ENCODE measurements around the gene PIGL.
A peak's percentile ranks its signal among the peaks of the same experiment; 100 is the strongest.
"Not testable (repeated sequence)": the region's sequence is repeated elsewhere in the genome, so short reads cannot be mapped to it uniquely, and the experiment has no call there.

Gene PIGL

GRCh38 chr17:16273499-16273898 lies 56.5 kb downstream of the PIGL start:
- DNase-seq: no peak

DNA sequence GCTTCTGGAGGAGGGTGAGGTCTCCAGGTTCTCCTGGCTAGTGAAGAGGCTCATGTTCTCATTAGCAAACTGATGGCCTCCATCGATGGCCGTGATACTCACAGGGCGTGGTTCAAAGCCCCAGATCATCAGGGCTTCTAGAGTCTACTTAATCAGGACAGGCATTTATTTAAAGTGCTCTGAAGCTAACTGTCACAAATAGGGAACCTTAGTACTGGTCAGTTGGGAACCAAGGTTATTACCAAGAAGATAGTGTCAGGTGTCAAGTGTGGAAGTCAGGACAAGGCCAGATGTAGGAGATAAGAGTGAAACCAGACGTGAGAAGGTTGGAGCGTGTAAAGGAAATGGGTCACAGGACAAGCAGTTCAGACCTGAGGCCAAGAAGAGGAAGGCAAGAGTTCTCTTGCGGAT lies 56.9 kb downstream of the PIGL start:
- no peak for DNase-seq

DNA sequence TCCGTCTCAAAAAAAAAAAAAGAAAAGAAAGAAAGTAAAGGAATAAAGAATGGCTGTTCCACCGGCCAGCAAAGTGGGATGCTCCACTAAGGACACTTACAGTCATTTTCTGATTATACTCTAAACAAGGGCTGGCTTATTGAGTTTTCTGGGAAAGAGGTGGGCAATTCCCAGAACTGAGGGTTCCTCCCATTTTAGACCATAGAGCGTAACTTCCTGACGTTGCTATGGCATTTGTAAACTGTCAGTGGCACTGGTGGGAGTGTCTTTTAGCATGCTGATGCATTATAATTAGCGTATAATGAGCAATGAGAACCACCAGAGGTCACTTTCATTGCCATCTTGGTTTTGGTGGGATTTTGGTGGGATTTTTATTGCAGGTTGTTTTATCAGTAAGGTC lies 58.0 kb downstream of the PIGL start:
- DNase-seq: no peak

DNA sequence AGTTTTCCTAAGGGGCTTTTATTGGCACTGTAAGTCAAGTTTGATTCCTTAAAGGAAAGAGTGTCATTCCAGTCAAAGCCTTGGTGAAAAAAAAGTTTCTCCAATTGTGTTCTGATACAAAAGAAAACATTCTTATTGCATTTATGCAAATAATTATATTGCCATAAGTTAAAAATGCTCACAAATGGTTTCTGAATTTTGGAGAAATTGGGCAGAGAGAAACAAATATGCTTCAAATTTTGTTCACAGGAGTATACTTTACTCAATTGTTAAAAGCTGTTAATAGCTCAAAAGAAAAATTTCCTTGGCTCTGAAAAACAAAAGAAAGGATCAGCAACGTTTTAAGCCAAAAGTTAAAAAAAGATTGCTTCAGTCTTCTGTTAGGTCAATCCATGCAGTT lies 60.2 kb downstream of the PIGL start:
- no peak for DNase-seq

DNA sequence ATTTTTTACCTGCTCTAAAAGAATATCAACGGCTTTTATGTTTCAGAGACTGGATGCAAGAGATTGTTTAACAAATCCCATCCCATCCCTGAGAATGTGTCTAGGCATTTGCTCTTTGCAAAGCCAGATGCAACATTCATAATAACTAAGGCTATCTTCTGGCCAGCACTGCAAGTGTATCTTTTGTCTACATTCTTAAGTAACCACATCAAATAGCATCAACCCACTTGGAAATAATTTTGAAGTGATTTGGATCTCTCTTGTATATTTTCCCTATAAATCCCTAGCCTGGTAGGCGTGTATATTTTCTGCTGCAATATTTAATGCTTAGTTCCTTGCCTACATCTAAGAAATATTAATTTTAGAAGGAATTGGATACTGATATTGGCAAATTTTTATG lies 64.3 kb downstream of the PIGL start:
- DNase-seq: no peak

GRCh38 chr17:16282522-16282921 lies 65.5 kb downstream of the PIGL start:
- no peak for DNase-seq

GRCh38 chr17:16283705-16284104 lies 66.7 kb downstream of the PIGL start:
- no peak for DNase-seq

DNA sequence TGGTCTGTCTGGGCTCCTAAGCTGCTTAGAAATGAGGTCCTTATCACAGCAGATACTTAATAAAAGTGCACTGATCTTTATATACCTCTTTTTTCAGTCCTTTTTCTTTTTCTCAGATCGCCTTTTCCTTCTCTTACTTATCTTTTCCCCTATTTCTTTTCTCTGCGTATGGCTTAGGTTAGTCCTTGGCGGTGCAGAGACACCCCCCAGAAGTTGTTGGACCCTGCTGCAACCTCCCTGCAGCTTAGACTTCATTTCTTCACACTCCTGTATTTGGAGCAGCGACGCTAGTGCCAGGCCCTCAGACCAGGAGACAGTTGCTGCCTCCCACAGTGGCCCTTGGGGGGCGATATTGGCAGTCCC lies 68.6 kb downstream of the PIGL start:
- no peak for DNase-seq

DNA sequence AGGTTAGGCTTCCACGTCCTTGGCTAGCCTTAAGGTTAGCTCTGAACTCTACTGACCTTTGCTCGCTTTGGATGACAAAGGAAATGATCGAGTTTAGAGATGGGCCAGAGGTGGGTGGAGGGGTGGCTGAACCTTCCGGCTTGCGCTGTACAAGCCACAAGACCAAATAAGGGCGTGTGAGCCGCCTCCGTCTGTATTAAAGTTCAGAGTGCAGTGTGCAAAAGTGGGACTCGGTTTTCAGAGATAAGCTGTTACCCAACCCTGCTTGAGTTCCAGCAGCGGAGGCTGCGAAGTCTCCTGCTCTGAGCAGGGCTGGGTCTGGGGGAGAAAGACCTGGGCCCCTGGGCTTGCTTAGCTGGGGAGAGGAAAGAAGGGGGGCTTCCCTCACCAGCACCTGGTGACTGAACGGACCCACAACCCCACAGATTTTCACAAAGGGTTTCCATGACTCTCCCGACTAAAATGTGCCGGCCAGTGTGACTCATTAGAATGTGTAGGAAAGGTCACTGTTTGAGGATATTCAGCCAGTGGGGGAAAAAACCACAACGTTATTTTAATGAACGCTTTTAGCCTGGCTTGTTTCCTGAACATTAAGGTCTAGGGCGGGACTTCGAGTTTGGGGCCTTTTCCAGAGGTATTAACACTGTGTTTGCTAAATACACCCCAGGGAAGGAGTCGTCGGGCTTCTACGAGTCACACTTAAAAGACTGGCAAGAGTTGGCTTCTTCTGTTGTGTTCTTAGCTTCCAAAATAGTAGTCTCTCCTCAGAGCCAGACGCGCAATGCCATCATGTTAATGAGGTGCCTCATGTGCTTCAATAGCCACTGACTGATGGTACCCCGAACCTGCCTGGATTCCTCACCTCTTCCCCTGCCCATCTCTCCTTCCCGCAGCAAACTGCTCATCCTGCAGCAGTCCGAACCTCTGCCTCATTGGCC lies 69.3 kb downstream of the PIGL start:
- DNase-seq: peak in 2 of 56 donors; percentile 3 to 5

DNA sequence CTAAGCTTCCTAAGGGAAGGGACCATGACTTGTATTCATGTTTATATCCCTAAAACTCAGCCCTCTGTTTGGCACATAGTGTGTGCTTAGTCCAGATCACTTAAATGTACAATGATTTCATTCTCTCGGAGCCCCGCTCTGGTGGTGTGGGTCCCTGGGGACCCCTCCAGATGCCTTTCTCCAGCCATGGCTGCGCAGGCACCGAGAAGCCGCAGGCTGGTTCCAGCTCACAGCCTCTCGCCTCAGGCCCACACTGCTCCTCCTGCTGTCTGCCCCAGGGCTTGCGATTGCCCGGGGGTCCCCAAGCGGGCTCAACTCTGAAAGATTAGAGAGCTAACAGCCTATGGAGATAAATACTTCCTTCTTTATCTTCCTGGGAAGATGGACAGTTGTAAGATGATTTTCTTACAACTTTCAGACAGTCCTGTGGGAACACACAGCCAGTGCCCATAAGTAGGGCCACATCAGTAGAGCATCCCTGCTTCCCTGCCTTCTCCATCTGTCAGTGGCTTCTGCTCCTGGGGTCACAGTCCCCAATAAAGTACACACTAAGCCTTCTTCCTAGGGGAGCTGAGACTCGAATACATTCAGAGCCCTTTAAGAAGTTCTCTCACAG lies 70.0 kb downstream of the PIGL start:
- no peak for DNase-seq

GRCh38 chr17:16287563-16288027 lies 70.6 kb downstream of the PIGL start:
- peak in 2 of 56 donors; percentile 1 to 2 for DNase-seq

DNA sequence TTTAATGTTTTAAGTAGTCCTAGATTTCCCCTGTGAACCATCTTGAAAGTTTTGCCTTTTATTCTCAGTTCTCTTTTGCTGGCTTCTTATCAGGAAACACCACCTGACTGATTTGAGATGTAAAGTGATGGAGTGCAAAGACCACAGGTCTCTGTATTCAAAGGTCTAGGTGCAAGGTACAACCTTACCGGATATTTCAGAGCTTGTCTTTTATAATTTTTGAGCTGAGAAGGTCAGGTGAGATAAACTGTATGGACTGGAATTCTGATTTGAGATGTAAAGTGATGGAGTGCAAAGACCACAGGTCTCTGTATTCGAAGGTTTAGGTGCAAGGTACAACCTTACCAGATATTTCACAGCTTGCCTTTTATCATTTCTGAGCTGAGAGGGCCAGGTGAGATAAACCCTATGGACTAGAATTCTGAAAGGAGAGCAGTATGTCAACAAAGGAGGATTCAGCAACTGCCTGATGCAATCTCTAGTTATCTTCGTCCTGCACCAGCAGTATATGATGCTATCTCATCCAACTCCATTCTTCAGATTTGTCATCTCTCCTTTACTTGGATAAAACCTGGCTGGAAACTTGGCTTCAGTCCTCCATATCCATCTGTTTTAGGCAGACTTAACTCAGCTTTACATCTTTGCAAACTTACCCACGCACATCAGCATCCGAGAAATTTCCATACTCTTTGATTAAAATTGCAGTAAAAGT lies 72.0 kb downstream of the PIGL start:
- DNase-seq: no peak

DNA sequence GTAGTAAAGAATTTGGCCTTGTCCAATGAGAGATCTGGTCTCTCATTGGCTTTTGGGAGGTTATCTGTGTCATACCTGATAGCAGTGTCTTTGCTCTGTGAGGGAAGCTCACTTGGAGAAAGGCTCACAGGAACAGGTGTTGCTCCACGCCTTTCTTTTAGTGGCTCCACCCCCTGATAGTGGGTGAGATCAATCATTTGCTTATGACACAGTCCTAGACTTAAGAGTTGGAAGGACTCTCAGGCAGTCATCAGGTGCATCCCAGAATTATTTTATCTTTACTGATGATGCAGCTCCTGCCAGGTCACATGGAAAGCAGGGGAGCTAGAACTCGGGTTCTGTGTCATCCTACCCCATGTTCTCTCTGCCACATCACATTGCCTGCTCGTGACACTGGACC lies 76.9 kb downstream of the PIGL start:
- DNase-seq: peak in 1 of 56 donors; percentile 4

DNA sequence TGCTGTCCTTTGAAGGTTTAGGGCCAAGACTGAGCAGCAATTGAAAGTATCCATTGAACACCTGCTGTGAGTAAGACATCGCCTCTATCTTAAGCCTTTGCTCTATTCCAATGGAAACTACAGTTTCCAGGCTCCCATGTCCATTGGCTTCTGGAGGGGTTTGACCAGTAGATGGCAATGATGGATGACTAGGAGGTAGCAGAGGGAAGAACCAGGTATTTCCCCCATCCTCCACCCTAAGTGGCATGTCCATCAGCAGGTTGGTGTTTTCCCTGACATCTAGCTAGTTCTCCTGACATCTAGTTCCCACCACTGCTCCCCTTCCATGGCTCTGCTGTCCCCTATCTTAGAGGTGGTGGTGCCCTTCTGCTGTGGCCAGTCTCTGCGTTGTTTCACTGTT lies 77.5 kb downstream of the PIGL start:
- no peak for DNase-seq

GRCh38 chr17:16296072-16296471 lies 79.1 kb downstream of the PIGL start:
- DNase-seq: not testable (repeated sequence)

DNA sequence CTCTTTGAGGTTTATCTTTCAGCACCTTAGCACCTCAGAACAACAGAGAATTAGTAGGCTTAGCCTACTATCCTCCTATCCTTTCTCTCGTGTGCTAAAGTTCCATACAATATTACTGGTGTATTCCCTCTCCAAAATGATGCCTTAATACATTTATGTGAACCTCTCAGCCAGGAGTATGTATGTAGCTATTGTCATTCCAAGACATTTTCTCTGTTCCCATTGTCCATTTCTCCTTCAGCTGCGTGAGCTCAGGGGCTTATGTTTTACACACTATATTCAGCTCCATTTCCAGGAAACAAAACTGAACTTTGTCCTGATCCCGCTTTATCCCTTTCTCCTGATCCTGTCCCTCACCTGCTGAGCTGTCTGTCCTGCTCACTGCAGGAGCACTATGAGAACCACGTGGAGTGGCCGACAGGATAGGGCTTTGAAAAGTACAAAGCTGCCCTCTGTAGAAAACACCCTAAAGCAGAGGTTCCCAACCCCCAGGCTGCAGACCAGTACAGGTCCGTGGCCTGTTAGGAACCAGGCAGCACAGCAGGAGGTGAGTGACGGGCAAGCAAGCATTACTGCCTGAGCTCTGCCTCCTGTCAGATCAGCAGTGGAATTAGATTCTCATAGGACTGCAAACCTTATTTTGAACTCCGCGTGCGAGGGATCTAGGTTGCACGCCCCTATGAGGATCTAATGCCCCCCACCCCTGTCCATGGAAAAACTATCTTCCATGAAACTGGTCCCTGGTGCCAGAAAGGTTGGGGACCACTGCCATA lies 80.5 kb downstream of the PIGL start:
- DNase-seq: no peak

- no peak for DNase-seq
These were observed 81.2 kb downstream of the PIGL start for GRCh38 chr17:16298140-16298662.

DNA sequence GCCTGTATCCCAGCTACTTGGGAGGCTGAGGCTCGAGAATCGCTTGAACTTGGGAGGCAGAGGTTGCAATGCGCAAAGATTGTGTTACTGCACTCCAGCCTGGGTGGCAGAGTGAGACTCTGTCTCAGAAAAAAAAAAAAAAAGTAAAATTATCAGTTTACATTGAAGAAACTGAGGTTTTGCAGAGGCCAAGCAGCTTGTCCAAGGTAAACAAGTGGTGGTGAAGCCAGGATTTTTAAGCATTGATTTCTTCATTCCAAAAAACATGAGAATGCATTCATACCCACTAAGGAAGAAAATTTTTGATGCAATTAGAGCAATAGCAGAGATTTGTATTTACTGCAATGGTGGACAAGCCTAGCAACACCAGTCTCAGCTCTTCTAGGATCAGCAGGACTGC lies 83.5 kb downstream of the PIGL start:
- DNase-seq: no peak

DNA sequence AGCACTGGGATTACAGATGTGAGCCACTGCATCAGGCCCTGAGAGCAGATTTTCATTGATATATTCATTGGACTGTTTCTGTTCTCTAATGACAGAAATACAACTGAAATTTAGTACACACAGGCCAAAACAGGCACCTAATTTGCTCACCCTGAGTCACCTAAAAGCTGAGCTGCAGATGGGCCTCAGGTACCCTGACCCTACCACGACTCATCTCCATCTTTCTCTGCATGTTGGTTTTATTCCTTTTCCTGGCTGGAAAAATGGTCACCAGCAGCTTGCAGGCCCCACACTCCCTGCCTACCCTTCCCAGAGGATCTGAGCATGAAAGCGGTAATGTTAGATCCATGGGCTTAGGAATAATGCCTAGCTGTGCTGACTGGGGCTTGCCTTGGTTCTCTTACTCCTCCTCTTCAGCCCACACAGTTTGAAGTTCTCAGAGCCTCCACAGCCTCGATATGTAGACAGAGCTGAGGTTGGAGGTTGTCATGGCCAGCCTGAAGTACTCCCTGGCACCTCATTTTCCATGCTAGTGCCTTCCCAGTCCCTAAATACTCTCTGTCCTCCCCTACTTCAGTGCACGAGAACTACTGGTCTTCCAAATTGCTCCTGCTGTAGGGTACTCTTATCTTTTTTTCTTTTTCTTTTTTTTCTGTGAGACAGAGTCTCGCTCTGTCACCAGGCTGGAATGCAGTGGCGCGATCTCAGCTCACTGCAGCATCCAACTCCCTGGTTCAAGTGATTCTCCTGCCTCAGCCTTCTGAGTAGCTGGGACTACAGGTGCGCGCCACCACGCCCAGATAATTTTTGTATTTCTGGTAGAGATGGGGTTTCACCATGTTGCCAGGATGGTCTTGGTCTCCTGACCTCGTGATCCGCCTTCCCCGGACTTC lies 85.2 kb downstream of the PIGL start:
- DNase-seq: no peak

- DNase-seq: no peak
These were observed 85.8 kb downstream of the PIGL start for GRCh38 chr17:16302856-16303255.
